ENCODE results near the gene AGPAT3. TPM values are rescaled to one million over a fixed set of nuclear protein-coding genes. Genes with fewer than 3 reads are reported as not detected.

Gene AGPAT3
- total RNA-seq, 1 donor from 2014 or later = 50.5 TPM

DNA sequence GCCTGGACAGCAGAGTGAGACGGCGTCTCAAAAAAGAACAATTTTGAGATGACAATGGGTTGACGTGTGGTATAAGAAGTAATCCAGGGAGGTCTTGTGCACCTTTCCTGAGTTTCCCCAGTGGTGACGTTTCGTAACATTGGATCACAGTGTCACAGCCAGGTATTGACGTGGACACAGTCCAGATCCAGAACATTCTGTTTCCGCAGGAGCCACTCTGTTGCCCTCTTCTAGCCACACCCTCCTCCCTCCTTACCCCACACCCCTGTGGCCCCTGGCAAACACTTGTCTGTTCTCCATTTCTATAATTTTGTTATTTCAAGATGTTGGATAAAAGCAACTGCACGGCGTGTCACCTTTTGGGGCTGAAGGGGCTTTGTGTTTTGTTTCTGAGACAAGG, 140.6 kb downstream of the AGPAT3 start:
- H3K27me3 Mint-ChIP-seq = peaks cover 3% of the 10 kb centered on the region
- no peaks in the 10 kb centered on the region for H3K4me1 Mint-ChIP-seq (ENCODE audit: low read depth)
- no peaks in the 10 kb centered on the region for H3K36me3 Mint-ChIP-seq (ENCODE audit: insufficient read depth)
- no peak for DNase-seq (ENCODE audit: low spot score, unreplicated experiment)
- H3K4me3 Mint-ChIP-seq (ENCODE audit: low read depth) = no peak overlapping the region
- no peaks in the 10 kb centered on the region for H3K9me3 Mint-ChIP-seq (ENCODE audit: low read depth)
- TF ChIP-seq, protein P1, sequence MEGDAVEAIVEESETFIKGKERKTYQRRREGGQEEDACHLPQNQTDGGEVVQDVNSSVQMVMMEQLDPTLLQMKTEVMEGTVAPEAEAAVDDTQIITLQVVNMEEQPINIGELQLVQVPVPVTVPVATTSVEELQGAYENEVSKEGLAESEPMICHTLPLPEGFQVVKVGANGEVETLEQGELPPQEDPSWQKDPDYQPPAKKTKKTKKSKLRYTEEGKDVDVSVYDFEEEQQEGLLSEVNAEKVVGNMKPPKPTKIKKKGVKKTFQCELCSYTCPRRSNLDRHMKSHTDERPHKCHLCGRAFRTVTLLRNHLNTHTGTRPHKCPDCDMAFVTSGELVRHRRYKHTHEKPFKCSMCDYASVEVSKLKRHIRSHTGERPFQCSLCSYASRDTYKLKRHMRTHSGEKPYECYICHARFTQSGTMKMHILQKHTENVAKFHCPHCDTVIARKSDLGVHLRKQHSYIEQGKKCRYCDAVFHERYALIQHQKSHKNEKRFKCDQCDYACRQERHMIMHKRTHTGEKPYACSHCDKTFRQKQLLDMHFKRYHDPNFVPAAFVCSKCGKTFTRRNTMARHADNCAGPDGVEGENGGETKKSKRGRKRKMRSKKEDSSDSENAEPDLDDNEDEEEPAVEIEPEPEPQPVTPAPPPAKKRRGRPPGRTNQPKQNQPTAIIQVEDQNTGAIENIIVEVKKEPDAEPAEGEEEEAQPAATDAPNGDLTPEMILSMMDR (IDR thresholded peaks at IDR 0.05; ENCODE audit: unreplicated experiment) = no peak
- H3K27ac Mint-ChIP-seq = no peak overlapping the region

DNA sequence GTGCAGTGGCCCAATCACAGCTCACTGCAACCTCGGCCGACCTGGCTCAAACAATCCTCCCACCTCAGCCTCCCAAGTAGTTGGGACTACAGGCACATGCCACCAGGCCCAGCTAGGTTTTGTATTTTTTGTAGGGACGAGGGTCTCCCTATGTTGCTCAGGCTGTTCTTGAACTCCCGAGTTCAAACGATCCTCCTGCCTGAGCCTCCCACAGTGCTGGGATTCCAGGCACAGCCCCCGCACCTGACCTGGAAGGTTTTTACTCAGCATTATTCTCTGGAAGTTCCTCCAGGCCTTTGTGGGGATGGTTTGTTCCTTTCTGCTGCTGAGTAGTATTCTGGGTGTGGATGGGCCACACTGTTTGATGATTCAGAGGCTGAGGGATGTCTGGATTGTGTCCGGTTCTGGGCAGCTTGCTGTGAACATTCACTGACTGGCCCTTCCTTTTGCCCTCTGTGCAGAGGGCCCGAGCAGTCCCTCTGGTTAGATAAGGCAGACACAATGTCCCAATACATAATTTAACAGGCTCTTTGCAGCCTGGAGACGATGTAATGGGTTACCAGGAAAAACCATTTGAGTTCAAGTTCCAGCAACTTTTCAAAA, 141.1 kb downstream of the AGPAT3 start:
- H3K27me3 Mint-ChIP-seq = peaks cover 3% of the 10 kb centered on the region
- no peaks in the 10 kb centered on the region for H3K36me3 Mint-ChIP-seq (ENCODE audit: insufficient read depth)
- H3K27ac Mint-ChIP-seq = no peak overlapping the region
- no peaks in the 10 kb centered on the region for H3K9me3 Mint-ChIP-seq (ENCODE audit: low read depth)
- TF ChIP-seq, protein P1 (IDR thresholded peaks at IDR 0.05; ENCODE audit: unreplicated experiment) = no peak
- H3K4me3 Mint-ChIP-seq (ENCODE audit: low read depth) = no peak overlapping the region
- peaks cover 2% of the 10 kb centered on the region for H3K4me1 Mint-ChIP-seq (ENCODE audit: low read depth)
- no peak for DNase-seq (ENCODE audit: low spot score, unreplicated experiment)

DNA sequence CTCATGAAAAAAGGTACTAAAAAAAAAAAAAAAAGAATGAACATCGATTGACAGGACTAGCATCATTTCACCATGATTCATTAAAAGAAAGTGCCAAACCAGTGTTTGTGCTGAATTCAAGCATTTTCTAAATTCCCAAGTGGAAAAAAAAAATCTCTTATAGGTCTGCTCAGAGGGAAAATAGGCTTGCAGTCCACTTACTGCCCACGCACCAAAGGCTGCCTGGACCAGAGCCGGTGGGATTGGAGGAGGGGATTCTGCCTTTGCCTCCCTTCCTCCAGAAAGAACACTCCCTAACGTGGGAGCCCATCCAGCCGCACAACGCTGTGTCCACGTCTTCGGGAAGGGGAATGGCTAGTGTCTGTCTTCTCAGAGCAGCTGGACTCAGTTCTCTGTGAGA, 141.6 kb downstream of the AGPAT3 start:
- no peak for DNase-seq (ENCODE audit: low spot score, unreplicated experiment)
- TF ChIP-seq, protein P1 (IDR thresholded peaks at IDR 0.05; ENCODE audit: unreplicated experiment) = no peak
- H3K9me3 Mint-ChIP-seq (ENCODE audit: low read depth) = no peaks in the 10 kb centered on the region
- no peak overlapping the region for H3K4me3 Mint-ChIP-seq (ENCODE audit: low read depth)
- peaks cover 3% of the 10 kb centered on the region for H3K27me3 Mint-ChIP-seq
- no peak overlapping the region for H3K27ac Mint-ChIP-seq
- peaks cover 5% of the 10 kb centered on the region for H3K4me1 Mint-ChIP-seq (ENCODE audit: low read depth)
- no peaks in the 10 kb centered on the region for H3K36me3 Mint-ChIP-seq (ENCODE audit: insufficient read depth)

DNA sequence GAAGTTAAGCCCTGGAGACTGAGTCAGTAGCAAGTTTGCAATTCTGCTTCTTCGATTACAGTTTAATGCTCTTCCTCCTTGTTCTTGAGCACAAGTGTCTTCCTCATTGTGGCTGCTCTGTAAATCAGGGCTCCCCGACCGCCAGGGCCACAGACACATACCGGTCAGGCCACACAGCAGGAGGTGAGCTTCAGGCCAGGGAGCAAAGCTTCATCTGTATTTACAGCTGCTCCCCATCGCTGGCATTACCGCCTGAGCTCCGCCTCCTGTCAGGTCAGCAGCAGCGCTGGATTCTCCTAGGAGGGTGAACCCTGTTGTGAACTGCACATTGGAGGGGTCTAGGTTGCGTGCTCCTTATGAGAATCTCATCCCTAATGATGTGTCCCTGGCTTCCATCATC, 145.4 kb downstream of the AGPAT3 start:
- H3K27ac Mint-ChIP-seq = peak overlapping the region; percentile 10
- H3K4me1 Mint-ChIP-seq (ENCODE audit: low read depth) = peaks cover 18% of the 10 kb centered on the region
- TF ChIP-seq, protein P1 (IDR thresholded peaks at IDR 0.05; ENCODE audit: unreplicated experiment) = no peak
- H3K4me3 Mint-ChIP-seq (ENCODE audit: low read depth) = peak overlapping the region; percentile 17
- no peaks in the 10 kb centered on the region for H3K9me3 Mint-ChIP-seq (ENCODE audit: low read depth)
- no peak for DNase-seq (ENCODE audit: low spot score, unreplicated experiment)
- no peaks in the 10 kb centered on the region for H3K36me3 Mint-ChIP-seq (ENCODE audit: insufficient read depth)
- H3K27me3 Mint-ChIP-seq = peaks cover 3% of the 10 kb centered on the region

DNA sequence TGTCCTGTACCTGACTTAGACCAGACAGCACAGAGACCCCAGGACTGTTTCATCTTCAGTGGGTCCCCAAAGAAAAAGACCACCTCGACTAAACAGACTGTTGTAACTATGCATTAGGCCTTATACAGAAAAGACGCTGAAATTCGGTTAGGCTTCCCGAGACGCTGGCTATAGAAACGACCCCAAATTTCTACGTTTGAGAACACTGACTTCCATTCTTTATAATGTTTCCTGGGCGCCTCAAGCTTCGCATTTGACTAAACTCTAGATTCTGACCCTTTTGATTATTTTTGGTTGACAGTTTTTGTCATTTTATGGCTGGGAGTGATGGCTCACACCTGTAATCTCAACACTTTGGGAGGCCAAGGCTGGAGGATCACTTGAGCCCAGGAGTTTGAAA, 146.1 kb downstream of the AGPAT3 start:
- TF ChIP-seq, protein P1 (IDR thresholded peaks at IDR 0.05; ENCODE audit: unreplicated experiment) = no peak
- Mint-ChIP-seq H3K36me3 (ENCODE audit: insufficient read depth) (no peaks in the 10 kb centered on the region), H3K4me1 (ENCODE audit: low read depth) (peaks cover 19% of the 10 kb centered on the region), H3K9me3 (ENCODE audit: low read depth) (no peaks in the 10 kb centered on the region), H3K27ac (peak overlapping the region; percentile 93), H3K27me3 (peaks cover 3% of the 10 kb centered on the region), H3K4me3 (ENCODE audit: low read depth) (peak overlapping the region; percentile 85)
- DNase-seq (ENCODE audit: low spot score, unreplicated experiment) = no peak
